Astrocyte of the cerebellum (primary cell): ENCODE results near the gene DNM3.

Source experiments
- DNase-seq: peaks from one replicate; pipeline ENCODE4 v3.0.0-alpha.2; 2011; ENCODE audit warnings: low read depth
- H3K4me3 ChIP-seq: 2 replicates; pipeline ENCODE4 v1.5.1; 2011; ENCODE audit warnings: mild to moderate bottlenecking, low read depth, low read length, moderate library complexity
- in situ Hi-C: cut with HindIII; loops from 2 replicates; pipeline ENCODE4 v1.10.0; 2017; ENCODE audit warnings: low sequenced_read_pairs
- TF ChIP-seq, protein P1 (sequence below): IDR thresholded peaks from 2 replicates; pipeline ENCODE4 v1.5.1; 2012; ENCODE audit warnings: low read length, low read depth, moderate library complexity, mild to moderate bottlenecking; ENCODE audit errors: missing control alignments

Gene DNM3

DNA sequence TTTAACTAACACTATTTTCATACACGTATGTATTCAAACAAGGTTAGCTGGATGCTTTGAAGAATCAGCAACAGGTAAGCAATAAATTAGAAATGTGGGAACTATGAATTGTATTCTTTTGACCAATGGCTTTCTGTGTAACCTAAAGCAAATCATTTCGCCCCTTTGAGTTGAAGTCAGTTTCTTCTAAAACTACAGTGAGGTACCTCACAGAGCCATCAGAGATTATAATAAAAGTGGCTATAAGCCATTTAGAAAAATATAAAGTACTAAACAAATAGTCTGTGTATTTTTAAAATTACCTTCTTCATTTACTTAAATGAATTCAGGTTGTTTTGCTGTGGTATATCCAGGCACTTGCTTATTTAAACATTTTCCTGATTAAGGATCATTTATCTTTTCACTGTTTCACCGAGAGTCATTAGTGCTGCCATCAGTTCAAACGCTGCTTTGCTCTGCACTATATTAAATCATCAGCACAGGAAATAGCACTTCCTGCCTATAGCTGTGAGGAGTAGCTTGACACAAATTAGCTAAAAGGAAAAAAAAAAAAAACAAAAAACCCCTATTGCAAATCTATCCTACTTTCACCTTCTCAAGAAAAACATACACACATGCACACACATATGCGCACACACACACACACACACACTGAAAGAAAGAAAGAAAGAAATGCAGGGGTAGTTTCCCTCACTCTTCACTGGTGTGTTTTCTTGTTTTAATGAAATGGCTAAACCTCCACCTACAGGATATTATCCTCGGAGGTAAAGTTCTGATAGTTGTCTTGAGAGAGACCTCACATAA, 539.3 kb downstream of the DNM3 start:
- H3K4me3 ChIP-seq, result no peak overlapping the region
- in situ Hi-C loops, result no loop called here
- no peak for DNase-seq
- TF ChIP-seq, protein P1, sequence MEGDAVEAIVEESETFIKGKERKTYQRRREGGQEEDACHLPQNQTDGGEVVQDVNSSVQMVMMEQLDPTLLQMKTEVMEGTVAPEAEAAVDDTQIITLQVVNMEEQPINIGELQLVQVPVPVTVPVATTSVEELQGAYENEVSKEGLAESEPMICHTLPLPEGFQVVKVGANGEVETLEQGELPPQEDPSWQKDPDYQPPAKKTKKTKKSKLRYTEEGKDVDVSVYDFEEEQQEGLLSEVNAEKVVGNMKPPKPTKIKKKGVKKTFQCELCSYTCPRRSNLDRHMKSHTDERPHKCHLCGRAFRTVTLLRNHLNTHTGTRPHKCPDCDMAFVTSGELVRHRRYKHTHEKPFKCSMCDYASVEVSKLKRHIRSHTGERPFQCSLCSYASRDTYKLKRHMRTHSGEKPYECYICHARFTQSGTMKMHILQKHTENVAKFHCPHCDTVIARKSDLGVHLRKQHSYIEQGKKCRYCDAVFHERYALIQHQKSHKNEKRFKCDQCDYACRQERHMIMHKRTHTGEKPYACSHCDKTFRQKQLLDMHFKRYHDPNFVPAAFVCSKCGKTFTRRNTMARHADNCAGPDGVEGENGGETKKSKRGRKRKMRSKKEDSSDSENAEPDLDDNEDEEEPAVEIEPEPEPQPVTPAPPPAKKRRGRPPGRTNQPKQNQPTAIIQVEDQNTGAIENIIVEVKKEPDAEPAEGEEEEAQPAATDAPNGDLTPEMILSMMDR, result no peak

DNA sequence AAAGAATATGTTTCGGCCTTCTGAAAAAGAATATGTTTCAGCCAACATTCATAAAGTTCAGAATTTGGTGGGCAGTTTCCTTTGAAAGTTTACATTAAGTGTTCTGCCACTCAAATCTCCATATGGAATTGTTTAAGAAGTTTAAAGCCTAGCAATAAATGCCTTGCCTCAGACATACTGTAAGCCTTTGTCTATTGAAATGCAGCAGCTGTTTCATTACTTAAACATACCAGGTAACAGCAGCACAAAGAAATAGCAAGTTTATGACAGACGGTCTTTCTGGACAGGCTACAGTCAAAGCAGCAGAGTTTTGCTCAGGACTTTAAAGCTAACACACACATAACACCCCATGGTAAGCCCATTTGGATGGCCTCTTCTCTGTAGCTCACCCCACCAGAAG, 540.6 kb downstream of the DNM3 start:
- in situ Hi-C loops, result no loop called here
- no peak for DNase-seq
- TF ChIP-seq, protein P1, result no peak
- no peak overlapping the region for H3K4me3 ChIP-seq

DNA sequence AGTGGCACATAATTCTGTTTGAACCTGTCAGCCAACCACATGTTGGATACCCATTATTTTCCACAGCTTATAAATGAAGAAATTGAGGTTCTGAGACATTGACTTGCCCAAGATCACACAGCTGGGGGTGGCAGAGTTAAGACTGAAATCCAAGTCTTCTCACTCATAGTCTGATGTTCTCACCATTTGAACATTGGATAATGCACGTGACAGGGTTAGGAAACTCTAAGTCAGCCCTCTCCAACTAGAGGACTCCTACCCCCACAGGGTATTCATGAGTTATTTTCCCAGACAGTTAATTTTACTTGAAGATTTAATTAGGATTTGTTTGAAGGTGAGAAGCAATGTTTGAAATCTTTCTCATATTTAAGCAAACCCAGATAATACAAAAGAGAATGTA, 541.1 kb downstream of the DNM3 start:
- no peak for DNase-seq
- in situ Hi-C loops, result no loop called here
- H3K4me3 ChIP-seq, result no peak overlapping the region
- TF ChIP-seq, protein P1, result no peak

DNA sequence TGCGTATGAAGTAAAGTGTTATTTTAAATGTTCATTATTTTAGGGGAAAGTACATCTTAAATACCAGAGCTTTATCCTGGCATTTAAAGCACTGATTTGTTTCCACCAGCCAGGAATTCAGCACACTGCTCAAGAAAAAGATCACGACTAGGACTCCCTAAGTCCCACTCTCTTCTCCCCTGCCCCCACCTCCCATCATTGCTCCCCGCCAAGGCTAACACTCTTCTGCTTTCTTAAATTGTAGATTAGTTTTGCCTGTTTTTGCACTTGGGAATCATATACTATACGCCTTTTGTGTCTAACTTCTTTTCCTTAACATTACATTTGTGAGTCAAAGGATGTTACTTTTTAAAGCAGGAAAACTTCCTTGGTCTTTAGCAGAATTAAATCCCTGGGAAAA, 541.7 kb downstream of the DNM3 start:
- H3K4me3 ChIP-seq, result no peak overlapping the region
- TF ChIP-seq, protein P1, result no peak
- DNase-seq, result no peak
- in situ Hi-C loops, result no loop called here

DNA sequence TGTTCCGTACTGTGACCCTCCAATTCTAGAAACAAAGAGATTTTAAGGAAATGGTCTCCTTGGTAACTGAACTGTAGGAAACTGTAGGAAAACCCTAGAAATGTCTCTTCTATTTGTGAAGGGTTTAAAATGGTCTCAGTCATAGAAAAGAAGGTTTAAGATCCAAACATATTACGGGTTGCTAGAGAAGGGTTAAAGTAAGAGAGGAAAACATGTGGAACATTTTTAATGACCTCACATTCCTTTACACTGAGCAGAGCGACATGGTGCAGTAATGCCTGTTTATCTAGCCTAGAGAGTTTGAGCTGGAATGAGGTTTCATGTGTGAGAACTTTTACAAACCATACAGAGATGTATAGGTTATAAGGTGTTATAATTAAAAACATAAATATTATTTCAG, 542.2 kb downstream of the DNM3 start:
- H3K4me3 ChIP-seq, result no peak overlapping the region
- DNase-seq, result peak; percentile 42
- in situ Hi-C loops, result no loop called here
- TF ChIP-seq, protein P1, result no peak

DNA sequence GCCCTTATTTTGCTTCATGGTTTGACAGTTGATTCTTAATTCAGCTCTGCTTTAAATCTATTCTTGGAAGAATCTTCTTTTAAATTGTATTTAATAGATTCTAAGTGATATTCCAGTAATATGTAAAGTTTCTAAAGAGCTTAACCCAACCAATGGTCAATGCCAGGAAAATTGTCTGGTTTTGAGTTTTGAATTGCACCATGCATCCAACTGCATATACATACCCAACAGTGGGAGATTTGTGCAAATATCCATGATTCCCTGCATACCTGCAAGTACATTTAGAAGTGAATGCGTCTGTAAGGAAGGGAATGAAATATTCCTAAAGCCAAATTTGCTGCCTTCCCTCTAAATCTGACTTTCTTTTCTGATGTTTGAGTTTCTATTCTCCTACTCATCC, 543.4 kb downstream of the DNM3 start:
- no peak for DNase-seq
- TF ChIP-seq, protein P1, result no peak
- in situ Hi-C loops, result no loop called here
- H3K4me3 ChIP-seq, result no peak overlapping the region
